HCT116 (cell line): ENCODE measurements around the gene HHATL.

Experiments used
- CBX3 ChIP-seq: IDR thresholded peaks from 2 replicates; pipeline ENCODE4 v1.6.1; 2012; ENCODE audit warnings: low read depth
- EZH2phosphoT487 ChIP-seq: fragments of 200-600 bp; IDR thresholded peaks from 2 replicates; pipeline ENCODE4 v1.6.1; 2018; ENCODE audit warnings: antibody characterized with exemption, borderline replicate concordance
- POLR2A ChIP-seq: IDR thresholded peaks from 2 replicates; pipeline ENCODE4 v1.7.0; 2011; ENCODE audit warnings: borderline replicate concordance; ENCODE audit not compliant: insufficient read depth, insufficient read length; ENCODE audit errors: extremely low read depth
- RAD21 ChIP-seq: IDR thresholded peaks from 2 replicates; pipeline ENCODE4 v1.6.1; 2012; ENCODE audit warnings: low read depth, mild to moderate bottlenecking
- SP1 ChIP-seq: IDR thresholded peaks from 2 replicates; pipeline ENCODE4 v1.6.1; 2012; ENCODE audit warnings: low read depth
- SRF ChIP-seq: IDR thresholded peaks from 2 replicates; pipeline ENCODE4 v1.6.1; 2012; ENCODE audit warnings: low read depth
- TCF7L2 ChIP-seq: IDR thresholded peaks from 2 replicates; pipeline ENCODE4 v1.7.0; 2011; ENCODE audit warnings: borderline replicate concordance, inconsistent platforms; ENCODE audit not compliant: insufficient read depth, insufficient read length; ENCODE audit errors: extremely low read depth
- ZFX ChIP-seq: fragments of 450-650 bp; IDR thresholded peaks from 2 replicates; pipeline ENCODE4 v1.6.1; 2017
- TF ChIP-seq, protein P1 (sequence below), 3 experiments: fragments of 200-600 bp in 1 of 3; sonication (generic) in 1 of 3; IDR thresholded peaks in 2 of 3; conservative IDR thresholded peaks in 1 of 3; 2 replicates each; pipeline ENCODE4 v1.5.1; 2012 to 2017; ENCODE audit warnings: low read depth in 2 of 3, low read length in 2 of 3, antibody characterized with exemption in 1 of 3, borderline replicate concordance in 1 of 3, control low read depth in 1 of 3, mild to moderate bottlenecking in 1 of 3, mixed read lengths in 1 of 3, mixed run types in 1 of 3, moderate library complexity in 1 of 3; ENCODE audit not compliant: insufficient read depth in 1 of 3
- TF ChIP-seq, protein P2 (sequence below): IDR thresholded peaks from 2 replicates; pipeline ENCODE4 v1.6.1; 2012; ENCODE audit warnings: low read depth
- TF ChIP-seq, protein P3 (sequence below): IDR thresholded peaks from 2 replicates; pipeline ENCODE4 v1.6.1; 2012
- TF ChIP-seq, protein P4 (sequence below): IDR thresholded peaks from 2 replicates; pipeline ENCODE4 v1.6.1; 2012
- TF ChIP-seq, protein P5 (sequence below): IDR thresholded peaks from 2 replicates; pipeline ENCODE4 v1.6.1; 2011; ENCODE audit warnings: mild to moderate bottlenecking, low read length, moderate library complexity; ENCODE audit not compliant: insufficient replicate concordance; ENCODE audit errors: extremely low read depth

DNA sequence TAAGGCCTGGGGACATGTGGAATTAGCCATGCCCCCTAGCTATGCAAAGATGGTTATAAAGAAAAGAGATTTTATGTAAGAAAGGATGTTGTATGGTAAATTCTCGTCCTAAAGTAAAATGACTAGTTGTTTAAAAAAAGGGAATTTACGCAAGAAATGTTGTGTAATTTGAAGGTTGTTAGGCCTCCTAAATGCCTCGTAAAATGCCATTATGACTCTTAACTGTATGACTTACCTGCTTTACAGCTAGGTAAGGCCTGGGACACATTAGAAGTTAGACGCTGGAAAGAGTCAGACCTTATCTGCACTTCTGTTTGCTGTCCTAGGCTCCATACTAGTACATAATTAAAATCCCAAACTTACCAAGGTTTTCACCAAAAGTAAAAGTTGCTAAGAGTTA lies 17.5 kb upstream of the HHATL start:
- no peak for TF ChIP-seq SRF
- no peak for TF ChIP-seq RAD21
- no peak for TF ChIP-seq SP1
- TF ChIP-seq, protein P1, sequence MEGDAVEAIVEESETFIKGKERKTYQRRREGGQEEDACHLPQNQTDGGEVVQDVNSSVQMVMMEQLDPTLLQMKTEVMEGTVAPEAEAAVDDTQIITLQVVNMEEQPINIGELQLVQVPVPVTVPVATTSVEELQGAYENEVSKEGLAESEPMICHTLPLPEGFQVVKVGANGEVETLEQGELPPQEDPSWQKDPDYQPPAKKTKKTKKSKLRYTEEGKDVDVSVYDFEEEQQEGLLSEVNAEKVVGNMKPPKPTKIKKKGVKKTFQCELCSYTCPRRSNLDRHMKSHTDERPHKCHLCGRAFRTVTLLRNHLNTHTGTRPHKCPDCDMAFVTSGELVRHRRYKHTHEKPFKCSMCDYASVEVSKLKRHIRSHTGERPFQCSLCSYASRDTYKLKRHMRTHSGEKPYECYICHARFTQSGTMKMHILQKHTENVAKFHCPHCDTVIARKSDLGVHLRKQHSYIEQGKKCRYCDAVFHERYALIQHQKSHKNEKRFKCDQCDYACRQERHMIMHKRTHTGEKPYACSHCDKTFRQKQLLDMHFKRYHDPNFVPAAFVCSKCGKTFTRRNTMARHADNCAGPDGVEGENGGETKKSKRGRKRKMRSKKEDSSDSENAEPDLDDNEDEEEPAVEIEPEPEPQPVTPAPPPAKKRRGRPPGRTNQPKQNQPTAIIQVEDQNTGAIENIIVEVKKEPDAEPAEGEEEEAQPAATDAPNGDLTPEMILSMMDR (IDR thresholded peaks at IDR 0.05 in 2 of 3, conservative IDR thresholded peaks at IDR 0.05 in 1 of 3; ENCODE audit: borderline replicate concordance in 1 of 3, insufficient read depth in 1 of 3, low read depth in 2 of 3, low read length in 2 of 3): no peak
- TF ChIP-seq, protein P2, sequence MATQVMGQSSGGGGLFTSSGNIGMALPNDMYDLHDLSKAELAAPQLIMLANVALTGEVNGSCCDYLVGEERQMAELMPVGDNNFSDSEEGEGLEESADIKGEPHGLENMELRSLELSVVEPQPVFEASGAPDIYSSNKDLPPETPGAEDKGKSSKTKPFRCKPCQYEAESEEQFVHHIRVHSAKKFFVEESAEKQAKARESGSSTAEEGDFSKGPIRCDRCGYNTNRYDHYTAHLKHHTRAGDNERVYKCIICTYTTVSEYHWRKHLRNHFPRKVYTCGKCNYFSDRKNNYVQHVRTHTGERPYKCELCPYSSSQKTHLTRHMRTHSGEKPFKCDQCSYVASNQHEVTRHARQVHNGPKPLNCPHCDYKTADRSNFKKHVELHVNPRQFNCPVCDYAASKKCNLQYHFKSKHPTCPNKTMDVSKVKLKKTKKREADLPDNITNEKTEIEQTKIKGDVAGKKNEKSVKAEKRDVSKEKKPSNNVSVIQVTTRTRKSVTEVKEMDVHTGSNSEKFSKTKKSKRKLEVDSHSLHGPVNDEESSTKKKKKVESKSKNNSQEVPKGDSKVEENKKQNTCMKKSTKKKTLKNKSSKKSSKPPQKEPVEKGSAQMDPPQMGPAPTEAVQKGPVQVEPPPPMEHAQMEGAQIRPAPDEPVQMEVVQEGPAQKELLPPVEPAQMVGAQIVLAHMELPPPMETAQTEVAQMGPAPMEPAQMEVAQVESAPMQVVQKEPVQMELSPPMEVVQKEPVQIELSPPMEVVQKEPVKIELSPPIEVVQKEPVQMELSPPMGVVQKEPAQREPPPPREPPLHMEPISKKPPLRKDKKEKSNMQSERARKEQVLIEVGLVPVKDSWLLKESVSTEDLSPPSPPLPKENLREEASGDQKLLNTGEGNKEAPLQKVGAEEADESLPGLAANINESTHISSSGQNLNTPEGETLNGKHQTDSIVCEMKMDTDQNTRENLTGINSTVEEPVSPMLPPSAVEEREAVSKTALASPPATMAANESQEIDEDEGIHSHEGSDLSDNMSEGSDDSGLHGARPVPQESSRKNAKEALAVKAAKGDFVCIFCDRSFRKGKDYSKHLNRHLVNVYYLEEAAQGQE: no peak
- no peak for TF ChIP-seq EZH2phosphoT487
- no peak for TF ChIP-seq POLR2A
- TF ChIP-seq CBX3: no peak
- TF ChIP-seq ZFX: no peak
- TF ChIP-seq TCF7L2: no peak
- TF ChIP-seq, protein P3, sequence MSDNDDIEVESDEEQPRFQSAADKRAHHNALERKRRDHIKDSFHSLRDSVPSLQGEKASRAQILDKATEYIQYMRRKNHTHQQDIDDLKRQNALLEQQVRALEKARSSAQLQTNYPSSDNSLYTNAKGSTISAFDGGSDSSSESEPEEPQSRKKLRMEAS: no peak
- TF ChIP-seq, protein P4, sequence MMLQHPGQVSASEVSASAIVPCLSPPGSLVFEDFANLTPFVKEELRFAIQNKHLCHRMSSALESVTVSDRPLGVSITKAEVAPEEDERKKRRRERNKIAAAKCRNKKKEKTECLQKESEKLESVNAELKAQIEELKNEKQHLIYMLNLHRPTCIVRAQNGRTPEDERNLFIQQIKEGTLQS: no peak
- TF ChIP-seq, protein P5, sequence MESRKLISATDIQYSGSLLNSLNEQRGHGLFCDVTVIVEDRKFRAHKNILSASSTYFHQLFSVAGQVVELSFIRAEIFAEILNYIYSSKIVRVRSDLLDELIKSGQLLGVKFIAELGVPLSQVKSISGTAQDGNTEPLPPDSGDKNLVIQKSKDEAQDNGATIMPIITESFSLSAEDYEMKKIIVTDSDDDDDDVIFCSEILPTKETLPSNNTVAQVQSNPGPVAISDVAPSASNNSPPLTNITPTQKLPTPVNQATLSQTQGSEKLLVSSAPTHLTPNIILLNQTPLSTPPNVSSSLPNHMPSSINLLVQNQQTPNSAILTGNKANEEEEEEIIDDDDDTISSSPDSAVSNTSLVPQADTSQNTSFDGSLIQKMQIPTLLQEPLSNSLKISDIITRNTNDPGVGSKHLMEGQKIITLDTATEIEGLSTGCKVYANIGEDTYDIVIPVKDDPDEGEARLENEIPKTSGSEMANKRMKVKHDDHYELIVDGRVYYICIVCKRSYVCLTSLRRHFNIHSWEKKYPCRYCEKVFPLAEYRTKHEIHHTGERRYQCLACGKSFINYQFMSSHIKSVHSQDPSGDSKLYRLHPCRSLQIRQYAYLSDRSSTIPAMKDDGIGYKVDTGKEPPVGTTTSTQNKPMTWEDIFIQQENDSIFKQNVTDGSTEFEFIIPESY: no peak
